ENCODE measurements around the gene PTPN4. TPM values are rescaled to one million over a fixed set of nuclear protein-coding genes. Genes with fewer than 3 reads are reported as not detected.

PTPN4 gene
- total RNA-seq, 4 donors from 2014 or later, result 23.3 to 45.4 (median 39.1) TPM

DNA sequence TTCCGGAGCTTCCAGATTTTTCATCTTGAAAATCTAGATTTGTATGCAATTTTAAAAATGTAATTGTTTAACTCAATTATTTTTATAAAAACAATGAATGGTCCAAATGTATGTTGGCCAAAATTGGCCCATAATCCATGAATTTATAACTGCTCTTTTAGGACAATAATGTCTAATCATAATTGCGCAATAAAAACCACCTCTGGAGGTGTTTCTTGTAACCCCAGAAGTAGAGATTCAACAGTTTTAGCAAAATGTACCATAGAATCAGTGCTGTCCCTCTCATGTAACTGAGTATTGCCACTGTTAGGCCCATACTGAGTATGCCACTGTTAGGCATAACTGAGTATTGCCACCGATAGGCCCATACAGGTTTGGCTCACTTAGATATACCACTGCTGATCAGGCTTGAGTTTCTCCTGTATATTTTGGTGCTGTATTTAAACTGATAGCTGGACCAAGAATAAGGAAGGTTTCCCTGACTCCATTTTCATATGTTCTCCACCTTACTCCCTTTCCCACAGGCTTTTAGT lies 182.3 kb downstream of the PTPN4 start:
- TF ChIP-seq, protein P1, sequence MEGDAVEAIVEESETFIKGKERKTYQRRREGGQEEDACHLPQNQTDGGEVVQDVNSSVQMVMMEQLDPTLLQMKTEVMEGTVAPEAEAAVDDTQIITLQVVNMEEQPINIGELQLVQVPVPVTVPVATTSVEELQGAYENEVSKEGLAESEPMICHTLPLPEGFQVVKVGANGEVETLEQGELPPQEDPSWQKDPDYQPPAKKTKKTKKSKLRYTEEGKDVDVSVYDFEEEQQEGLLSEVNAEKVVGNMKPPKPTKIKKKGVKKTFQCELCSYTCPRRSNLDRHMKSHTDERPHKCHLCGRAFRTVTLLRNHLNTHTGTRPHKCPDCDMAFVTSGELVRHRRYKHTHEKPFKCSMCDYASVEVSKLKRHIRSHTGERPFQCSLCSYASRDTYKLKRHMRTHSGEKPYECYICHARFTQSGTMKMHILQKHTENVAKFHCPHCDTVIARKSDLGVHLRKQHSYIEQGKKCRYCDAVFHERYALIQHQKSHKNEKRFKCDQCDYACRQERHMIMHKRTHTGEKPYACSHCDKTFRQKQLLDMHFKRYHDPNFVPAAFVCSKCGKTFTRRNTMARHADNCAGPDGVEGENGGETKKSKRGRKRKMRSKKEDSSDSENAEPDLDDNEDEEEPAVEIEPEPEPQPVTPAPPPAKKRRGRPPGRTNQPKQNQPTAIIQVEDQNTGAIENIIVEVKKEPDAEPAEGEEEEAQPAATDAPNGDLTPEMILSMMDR (IDR thresholded peaks at IDR 0.05; ENCODE audit: low read depth), result no peak

DNA sequence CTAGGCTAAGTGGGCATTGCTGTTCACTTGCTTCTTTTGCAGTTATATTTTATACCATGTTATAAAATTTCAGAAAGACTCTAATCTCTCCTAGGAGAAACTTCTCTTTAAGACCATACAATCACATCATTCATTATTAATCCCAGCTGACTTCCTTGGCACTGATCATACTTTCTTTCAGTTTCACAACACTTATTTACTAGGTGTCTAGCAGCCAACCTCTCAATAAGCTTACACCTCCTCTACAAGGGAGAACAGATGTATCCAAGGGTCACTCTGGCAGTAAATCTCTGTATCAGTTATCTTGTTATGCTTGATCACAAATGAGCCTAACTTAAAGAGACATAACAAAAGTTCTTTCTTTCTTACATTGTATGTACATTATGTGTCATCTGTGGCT lies 183.3 kb downstream of the PTPN4 start:
- TF ChIP-seq, protein P1 (IDR thresholded peaks at IDR 0.05; ENCODE audit: low read depth), result no peak

DNA sequence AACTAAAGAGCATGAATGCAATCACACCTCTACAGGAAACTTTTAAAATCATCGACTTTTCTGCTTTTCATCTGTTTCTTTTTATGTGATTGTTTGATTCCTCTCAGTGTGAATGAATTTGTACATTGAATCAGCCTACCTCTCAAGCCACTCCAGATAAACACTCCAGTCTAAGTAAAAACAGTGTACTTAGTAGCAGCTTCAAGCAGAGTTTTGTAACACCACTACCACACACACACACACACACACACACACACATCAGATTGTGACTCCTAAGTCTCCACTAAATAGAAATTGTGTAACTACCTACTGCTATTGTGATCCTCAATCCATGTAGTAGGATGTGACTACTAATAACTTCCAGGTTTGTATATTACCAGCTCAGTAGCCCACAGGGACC lies 187.8 kb downstream of the PTPN4 start:
- TF ChIP-seq, protein P1 (IDR thresholded peaks at IDR 0.05; ENCODE audit: low read depth), result no peak

DNA sequence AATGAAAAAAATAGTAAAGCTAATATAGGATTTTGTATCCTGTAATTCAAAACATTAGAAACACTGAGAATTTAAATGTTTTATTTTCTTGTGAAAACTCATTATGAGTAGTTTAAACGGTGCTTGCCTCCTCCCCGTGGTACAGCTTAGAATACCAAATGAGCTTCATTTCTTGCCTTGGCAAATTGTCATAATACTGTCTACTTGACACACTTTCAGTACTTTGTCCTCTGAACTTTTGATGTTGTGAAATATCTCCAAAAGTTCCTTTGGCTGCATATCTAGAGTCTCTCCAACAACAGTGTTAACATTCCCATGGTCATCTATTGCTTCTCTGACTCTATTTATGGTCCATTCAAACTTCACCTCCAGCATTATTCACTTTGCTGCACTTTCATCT lies 191.2 kb downstream of the PTPN4 start:
- TF ChIP-seq, protein P1 (IDR thresholded peaks at IDR 0.05; ENCODE audit: low read depth), result no peak

DNA sequence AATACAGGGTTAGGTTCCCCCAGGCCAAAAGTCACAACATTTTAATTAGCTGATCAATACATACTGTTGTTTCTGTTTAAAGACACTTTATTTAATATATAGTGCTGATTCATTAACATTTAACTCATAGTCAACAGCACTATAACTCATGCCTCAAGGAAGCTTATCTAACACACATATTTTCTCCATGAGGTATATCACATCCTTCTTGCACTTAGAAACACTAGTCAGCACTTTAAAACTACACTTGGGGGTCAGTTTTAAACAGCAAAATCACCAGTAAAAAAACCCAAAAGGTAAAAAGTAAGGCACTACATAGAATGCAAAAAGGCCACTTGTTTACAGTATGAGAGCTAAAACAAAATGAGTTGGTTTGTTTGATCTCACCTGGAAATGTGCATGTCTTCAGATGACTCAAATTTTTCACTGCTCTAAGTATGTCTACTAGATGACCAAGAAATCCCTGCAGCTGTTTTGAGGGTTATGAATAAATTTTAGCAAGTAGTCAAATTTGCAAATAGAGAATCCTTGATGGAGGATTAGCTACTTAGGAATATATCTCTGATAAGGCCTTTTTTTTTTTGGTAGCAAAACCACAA lies 199.0 kb downstream of the PTPN4 start:
- TF ChIP-seq, protein P1 (IDR thresholded peaks at IDR 0.05; ENCODE audit: low read depth), result no peak

DNA sequence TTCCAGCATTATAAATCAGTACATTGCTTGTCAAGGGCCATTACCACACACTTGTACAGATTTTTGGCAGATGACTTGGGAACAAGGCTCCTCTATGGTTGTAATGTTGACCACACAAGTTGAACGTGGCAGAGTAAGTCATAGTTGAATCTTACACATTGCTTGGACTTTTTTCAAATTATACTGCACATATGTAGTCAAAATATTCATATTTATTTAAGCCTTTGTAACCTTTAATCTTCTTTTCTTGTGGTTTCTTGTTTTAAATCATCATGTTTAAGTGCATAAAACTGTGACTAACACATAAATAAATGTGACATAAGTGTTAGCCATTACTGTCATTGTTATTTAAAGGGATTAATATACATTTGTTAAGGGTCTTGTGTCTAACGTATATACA lies 201.1 kb downstream of the PTPN4 start:
- TF ChIP-seq, protein P1 (IDR thresholded peaks at IDR 0.05; ENCODE audit: low read depth), result no peak

DNA sequence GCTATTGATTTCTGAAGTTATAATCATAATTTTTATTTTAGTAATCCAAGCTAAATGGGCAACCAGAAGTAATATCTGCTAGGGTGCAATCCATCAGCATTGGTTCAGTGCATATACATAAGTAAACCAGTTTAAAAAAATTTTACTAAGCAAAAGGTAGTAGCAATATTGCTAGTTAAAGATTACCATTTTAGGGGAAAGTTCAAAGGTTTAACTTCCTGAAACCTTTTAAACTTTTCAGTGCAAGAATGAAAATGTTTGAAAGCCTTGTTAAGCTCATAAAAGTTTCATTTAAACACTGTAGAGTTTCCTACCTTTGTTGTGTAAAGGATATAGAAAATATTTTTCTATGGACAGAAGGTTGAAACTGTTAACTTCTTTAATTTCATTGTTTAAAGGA lies 222.2 kb downstream of the PTPN4 start:
- TF ChIP-seq, protein P1 (IDR thresholded peaks at IDR 0.05; ENCODE audit: low read depth), result no peak

Measured in subcutaneous adipose tissue (tissue), 4 donors.